Measurements from ENCODE around the gene TRMT112.
A peak's percentile ranks its signal among the peaks of the same experiment; 100 is the strongest.

DNA sequence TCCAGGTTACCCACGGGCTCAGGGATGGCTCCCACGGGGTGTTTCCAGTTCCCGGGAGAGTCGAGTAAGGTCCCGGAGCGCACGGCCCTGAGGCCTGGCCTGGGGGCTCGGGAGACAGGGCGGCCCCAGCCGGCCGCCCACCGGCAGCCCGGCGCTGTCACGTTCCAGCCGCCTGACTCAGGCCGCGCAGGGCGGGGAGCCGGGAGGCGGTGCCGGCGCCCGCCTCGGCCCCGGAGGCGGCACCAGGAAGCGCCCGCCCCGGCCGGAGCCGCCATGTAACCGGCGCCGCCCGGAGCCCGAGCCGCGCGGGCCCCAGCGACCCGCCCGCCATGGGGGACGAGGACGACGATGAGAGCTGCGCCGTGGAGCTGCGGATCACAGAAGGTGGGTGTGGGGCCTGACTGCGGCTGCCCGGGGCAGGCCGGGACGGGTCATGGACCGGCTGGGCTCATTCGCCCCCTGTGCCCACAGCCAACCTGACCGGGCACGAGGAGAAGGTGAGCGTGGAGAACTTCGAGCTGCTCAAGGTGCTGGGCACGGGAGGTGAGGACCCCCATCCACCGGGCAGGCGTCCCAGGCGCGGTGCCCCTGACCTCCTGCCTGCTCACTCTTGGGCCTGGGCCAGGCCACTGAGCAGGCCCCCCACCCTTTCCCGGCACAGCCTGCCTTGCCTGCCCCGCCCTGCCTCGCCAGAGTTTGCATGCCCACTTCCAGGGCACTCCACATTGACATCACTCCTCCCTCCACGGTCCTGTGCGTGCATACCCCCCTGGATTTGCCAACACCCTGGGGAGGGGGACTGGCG lies 41.8 kb upstream of the TRMT112 start, which contains the start of gene RPS6KA4:
- TF ChIP-seq POLR2AphosphoS5 (IDR thresholded peaks at IDR 0.05; ENCODE audit: low read depth, low read length) (peak; percentile 39; the same call in 1 of the 2 replicates), POLR2A (IDR thresholded peaks at IDR 0.05; ENCODE audit: low read depth, low read length) (peak; percentile 70; the same call in 1 of the 2 replicates), TAF1 (IDR thresholded peaks at IDR 0.05; ENCODE audit: borderline replicate concordance, low read depth, low read length) (no peak)
